IMR-90 (cell line): ENCODE results near the gene ZNF700. TPM values are rescaled to one million over a fixed set of nuclear protein-coding genes. Genes with fewer than 3 reads are reported as not detected.

Experiments used
- ATAC-seq: fragments of 200-7000 bp; cut with Tn5 transposase; 2 replicates; pipeline ENCODE4 v1.9.1; 2020; ENCODE audit warnings: low read depth, mild to moderate bottlenecking, moderate library complexity
- BruUV-seq: library from RNA; stranded (reverse); fragments of 400-500 nt; replicated peaks from 2 replicates; lab custom pipeline; 2021; lab: Mats Ljungman, UMichigan
- CTCF ChIA-PET: fragments of 300-600 bp; formaldehyde crosslinking; extraction: SDS; loops from one replicate; lab custom pipeline; 2021; ENCODE audit warnings: antibody characterized with exemption; lab: Yijun Ruan, JAX
- POLR2A ChIA-PET: fragments of 300-600 bp; sonication (Branson Sonifier 250); formaldehyde crosslinking; loops from one replicate; lab custom pipeline; 2022; ENCODE audit warnings: antibody characterized with exemption; ENCODE audit not compliant: unreplicated experiment; lab: Charles Lee
- DNase-seq: peaks from one replicate; pipeline ENCODE4 v3.0.0; 2013
- H2AFZ ChIP-seq: replicated peaks from 2 replicates; pipeline ENCODE3; 2013; ENCODE audit warnings: low read length, mild to moderate bottlenecking; ENCODE audit not compliant: poor library complexity
- H2AK5ac ChIP-seq: 2 replicates; pipeline ENCODE4 v1.6.1; 2013; ENCODE audit warnings: low read depth, low read length, inconsistent platforms
- H2AK9ac ChIP-seq: replicated peaks from 2 replicates; pipeline ENCODE3; 2013; ENCODE audit warnings: mild to moderate bottlenecking, low read depth, low read length, moderate library complexity; ENCODE audit not compliant: poor library complexity
- H2BK120ac ChIP-seq: 2 replicates; pipeline ENCODE4 v1.6.1; 2013; ENCODE audit warnings: low read depth, low read length, inconsistent platforms
- H2BK15ac ChIP-seq: 3 replicates; pipeline ENCODE4 v1.6.1; 2013; ENCODE audit warnings: low read depth, low read length, inconsistent platforms
- H2BK20ac ChIP-seq: 2 replicates; pipeline ENCODE4 v1.6.1; 2013; ENCODE audit warnings: low read depth, mild to moderate bottlenecking, inconsistent platforms, low read length, moderate library complexity
- H2BK5ac ChIP-seq: 2 replicates; pipeline ENCODE4 v1.6.1; 2013; ENCODE audit warnings: mild to moderate bottlenecking, low read depth, low read length, inconsistent platforms; ENCODE audit not compliant: poor library complexity, severe bottlenecking
- H3K14ac ChIP-seq: replicated peaks from 2 replicates; pipeline ENCODE4 v1.6.1; 2013; ENCODE audit warnings: low read depth, low read length, inconsistent platforms
- H3K18ac ChIP-seq: 2 replicates; pipeline ENCODE4 v1.6.1; 2013; ENCODE audit warnings: low read depth, low read length, control low read depth
- H3K23ac ChIP-seq: 2 replicates; pipeline ENCODE4 v1.6.1; 2013; ENCODE audit warnings: low read depth, low read length, inconsistent platforms
- H3K27ac ChIP-seq: 2 replicates; pipeline ENCODE4 v1.5.1; 2013; ENCODE audit warnings: mild to moderate bottlenecking, control low read depth, low read length; ENCODE audit not compliant: insufficient read depth
- H3K27me3 ChIP-seq: 2 replicates; pipeline ENCODE4 v1.6.1; 2013; ENCODE audit warnings: low read length; ENCODE audit not compliant: control insufficient read depth, insufficient read depth
- H3K36me3 ChIP-seq: 2 replicates; pipeline ENCODE4 v1.6.1; 2013; ENCODE audit warnings: low read length, mixed read lengths; ENCODE audit not compliant: control insufficient read depth, insufficient read depth
- H3K4ac ChIP-seq: 2 replicates; pipeline ENCODE4 v1.6.1; 2013; ENCODE audit warnings: low read depth, low read length, inconsistent platforms
- H3K4me1 ChIP-seq: 2 replicates; pipeline ENCODE4 v1.6.1; 2013; ENCODE audit warnings: low read length, mixed read lengths; ENCODE audit not compliant: control insufficient read depth, insufficient read depth
- H3K4me2 ChIP-seq: 2 replicates; pipeline ENCODE4 v1.6.1; 2013; ENCODE audit warnings: low read depth, mild to moderate bottlenecking, control low read depth, low read length, moderate library complexity
- H3K4me3 ChIP-seq: 2 replicates; pipeline ENCODE4 v1.5.1; 2013; ENCODE audit warnings: low read depth, mild to moderate bottlenecking, control low read depth, low read length, moderate library complexity; ENCODE audit not compliant: insufficient read depth
- H3K56ac ChIP-seq: 2 replicates; pipeline ENCODE4 v1.6.1; 2013; ENCODE audit warnings: low read length, inconsistent platforms; ENCODE audit not compliant: insufficient read depth; ENCODE audit errors: extremely low read depth
- H3K79me1 ChIP-seq, 2 experiments: 2 replicates each; pipeline ENCODE4 v1.6.1; 2013; ENCODE audit warnings: low read length in 2 of 2, inconsistent platforms in 1 of 2, low read depth in 1 of 2
- H3K9ac ChIP-seq: 2 replicates; pipeline ENCODE4 v1.6.1; 2013; ENCODE audit warnings: low read depth, low read length, control low read depth
- H3K9me1 ChIP-seq: 2 replicates; pipeline ENCODE4 v1.6.1; 2013; ENCODE audit warnings: low read length, inconsistent platforms; ENCODE audit not compliant: insufficient read depth
- H3K9me3 ChIP-seq: 2 replicates; pipeline ENCODE4 v1.6.1; 2013; ENCODE audit warnings: low read length; ENCODE audit not compliant: control insufficient read depth, insufficient read depth
- H4K20me1 ChIP-seq: 2 replicates; pipeline ENCODE4 v1.6.1; 2013; ENCODE audit warnings: low read length, inconsistent platforms; ENCODE audit not compliant: insufficient read depth
- H4K5ac ChIP-seq: 2 replicates; pipeline ENCODE4 v1.6.1; 2013; ENCODE audit warnings: mild to moderate bottlenecking, low read depth, low read length, control low read depth
- H4K8ac ChIP-seq, 2 experiments: 2 replicates each; pipeline ENCODE4 v1.6.1; 2013; ENCODE audit warnings: low read depth in 2 of 2, low read length in 2 of 2, control low read depth in 1 of 2, inconsistent platforms in 1 of 2
- H4K91ac ChIP-seq: 2 replicates; pipeline ENCODE4 v1.6.1; 2013; ENCODE audit warnings: low read depth, low read length, inconsistent platforms; ENCODE audit not compliant: insufficient read depth
- CTCF ChIP-seq: conservative IDR thresholded peaks from 2 replicates; pipeline ENCODE4 v1.5.1; 2012; ENCODE audit warnings: mild to moderate bottlenecking, low read depth, low read length, improper control_type of control experiment
- MAFK ChIP-seq: IDR thresholded peaks from 2 replicates; pipeline ENCODE4 v1.6.1; 2012; ENCODE audit warnings: low read depth, low read length, improper control_type of control experiment
- MXI1 ChIP-seq: IDR thresholded peaks from 2 replicates; pipeline ENCODE4 v1.6.1; 2012; ENCODE audit warnings: low read depth, mild to moderate bottlenecking, low read length, moderate library complexity, borderline replicate concordance
- NFE2L2 ChIP-seq: fragments of 150-350 bp; IDR thresholded peaks from 2 replicates; pipeline ENCODE4 v1.6.1; 2016; ENCODE audit warnings: low read depth, mild to moderate bottlenecking, low read length
- POLR2A ChIP-seq: IDR thresholded peaks from 2 replicates; pipeline ENCODE4 v1.6.1; 2012; ENCODE audit warnings: mild to moderate bottlenecking, low read depth, low read length
- RCOR1 ChIP-seq: IDR thresholded peaks from 2 replicates; pipeline ENCODE4 v1.6.1; 2012; ENCODE audit warnings: mild to moderate bottlenecking, low read length, improper control_type of control experiment; ENCODE audit not compliant: insufficient replicate concordance
- RFX5 ChIP-seq: IDR thresholded peaks from 2 replicates; pipeline ENCODE4 v1.8.0; 2012; ENCODE audit warnings: low read depth, mild to moderate bottlenecking, low read length, moderate library complexity
- SMC3 ChIP-seq: fragments of 150-350 bp; IDR thresholded peaks from 2 replicates; pipeline ENCODE4 v1.6.1; 2016; ENCODE audit warnings: low read depth, mild to moderate bottlenecking, antibody characterized with exemption, low read length, moderate library complexity
- WGBS, 2 experiments: methylation state at CpG; one replicate each; pipeline versions ENCODE4 v1.1.5 to v1.1.7; 2013; ENCODE audit warnings: missing lambda C conversion rate in 2 of 2; ENCODE audit not compliant: insufficient read length in 1 of 2; ENCODE audit errors: extremely low coverage in 2 of 2; 5-methylcytosine and 5-hydroxymethylcytosine counted together
- dilution Hi-C: fragments of 300-500 bp; cut with HindIII; formaldehyde crosslinking; loops from one replicate; pipeline ENCODE4 v1.14.3; 2018; ENCODE audit warnings: low sequenced_read_pairs; ENCODE audit not compliant: unreplicated experiment
- in situ Hi-C: fragments of 300-500 bp; cut with MboI; formaldehyde crosslinking; loops from 3 replicates; pipeline ENCODE4 v1.14.3; 2019; ENCODE audit warnings: low sequenced_read_pairs, inconsistent platforms, mixed read lengths
- intact Hi-C: fragments of 100-400 bp; cut with micrococcal nuclease; formaldehyde crosslinking; loops from 2 replicates; pipeline ENCODE4 v1.10.0; 2022
- polyA plus RNA-seq, 3 experiments: library from polyadenylated mRNA; depleted of rRNA; stranded (reverse); fragments of >200 nt; gene quantifications; 2 replicates each; pipeline ENCODE4 v1.2.3, GENCODE V29; 2012; ENCODE audit warnings: low replicate concordance in 1 of 3
- total RNA-seq: library from RNA; depleted of rRNA; stranded (reverse); fragments of >200 nt; gene quantifications from 2 replicates; pipeline ENCODE4 v1.2.3, GENCODE V29; 2012

Gene ZNF700
- total and polyA plus RNA-seq, 2 of the 4 experiments (the other 2 are of a cell fraction) = 5.3 to 10.2 TPM

GRCh38 chr19:11931051-11931450 lies 6.1 kb downstream of the ZNF700 start:
- Histone ChIP-seq H4K20me1 (no peaks in the 10 kb centered on the region), H3K4me2 (no peak overlapping the region), H2BK15ac (no peak overlapping the region), H3K27me3 (no peaks in the 10 kb centered on the region), H2AK5ac (no peak overlapping the region), H2AFZ (no peak overlapping the region), H3K9me3 (peaks cover 5% of the 10 kb centered on the region), H3K9me1 (no peaks in the 10 kb centered on the region), H3K4me1 (peaks cover under 1% of the 10 kb centered on the region; the same call in 1 of the 2 replicates), H3K4me3 (no peak overlapping the region), H3K18ac (no peak overlapping the region), H2AK9ac (no peak overlapping the region), H3K27ac (no peak overlapping the region), H2BK120ac (no peak overlapping the region), H2BK5ac (no peak overlapping the region), H3K9ac (no peak overlapping the region), H3K56ac (no peak overlapping the region), H3K4ac (no peak overlapping the region), H3K14ac (no peak overlapping the region), H4K5ac (no peak overlapping the region), H3K36me3 (peaks cover 4% of the 10 kb centered on the region; the same call in 1 of the 2 replicates), H4K8ac (no peak overlapping the region), H3K23ac (no peak overlapping the region), H4K91ac (no peak overlapping the region), H2BK20ac (no peak overlapping the region), H3K79me1 (peaks cover 3 to 16% of the 10 kb centered on the region in 2 experiments)
- in situ Hi-C loops (no loop called here), intact Hi-C loops (no loop called here), dilution Hi-C loops (no loop called here)
- peak; percentile 61 for ATAC-seq
- DNase-seq = peak; percentile 48
- TF ChIP-seq CTCF (no peak), RCOR1 (no peak), MXI1 (no peak), POLR2A (no peak), SMC3 (no peak), RFX5 (no peak), MAFK (no peak), NFE2L2 (no peak)
- ChIA-PET POLR2A (no interaction called here), CTCF (no interaction called here)
- BruUV-seq = no TSS peak
- no CpG with 5 or more reads among the region's 3 CpGs for WGBS, 2 experiments
